ENCODE results near the gene KDM4B.

The KDM4B gene

DNA sequence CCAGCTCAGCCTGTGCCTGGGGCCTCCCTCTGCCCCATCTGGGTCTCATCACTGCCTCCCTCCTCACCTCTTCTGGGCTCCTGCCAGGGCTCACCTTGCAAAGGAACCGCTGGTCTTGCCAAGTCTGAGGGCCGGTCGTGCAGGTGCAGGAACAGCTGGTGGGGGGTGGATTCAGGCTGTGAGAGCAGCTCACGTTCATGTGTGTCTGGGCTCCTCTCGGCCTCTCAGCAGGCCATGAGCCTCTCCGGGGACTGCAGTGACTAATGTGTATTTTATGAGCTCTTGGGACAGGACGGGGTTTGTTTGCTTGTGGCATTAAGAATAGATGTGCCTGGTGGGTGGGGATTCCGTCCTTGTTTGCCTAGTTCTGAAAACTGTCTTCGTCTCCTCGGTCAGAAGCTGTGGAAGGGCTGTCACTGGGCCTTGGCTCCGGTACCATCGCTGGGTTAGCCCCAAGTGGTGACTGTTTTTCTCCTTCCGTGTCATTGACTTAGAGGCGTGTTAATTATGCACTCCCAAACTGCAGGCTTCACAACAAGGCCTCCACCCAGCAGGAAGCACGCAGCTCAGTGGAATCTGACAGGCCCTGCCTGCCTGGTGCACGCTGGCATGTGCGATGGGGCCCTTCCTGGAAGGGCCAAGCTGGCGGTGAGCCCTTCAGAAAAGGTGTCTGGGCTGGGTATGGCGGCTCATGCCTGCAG is 77.6 kb downstream of the KDM4B start:
- H3K36me3 ChIP-seq (ENCODE audit: insufficient read depth, low read length) = no peaks in the 10 kb centered on the region
- H3K9ac ChIP-seq (ENCODE audit: low read depth, low read length) = no peak overlapping the region
- H3K9me3 ChIP-seq (ENCODE audit: control insufficient read depth, insufficient read depth, low read length) = no peaks in the 10 kb centered on the region
- H3K4me1 ChIP-seq (ENCODE audit: insufficient read depth, low read length) = peaks cover 6% of the 10 kb centered on the region; the same call in 1 of the 2 replicates

DNA sequence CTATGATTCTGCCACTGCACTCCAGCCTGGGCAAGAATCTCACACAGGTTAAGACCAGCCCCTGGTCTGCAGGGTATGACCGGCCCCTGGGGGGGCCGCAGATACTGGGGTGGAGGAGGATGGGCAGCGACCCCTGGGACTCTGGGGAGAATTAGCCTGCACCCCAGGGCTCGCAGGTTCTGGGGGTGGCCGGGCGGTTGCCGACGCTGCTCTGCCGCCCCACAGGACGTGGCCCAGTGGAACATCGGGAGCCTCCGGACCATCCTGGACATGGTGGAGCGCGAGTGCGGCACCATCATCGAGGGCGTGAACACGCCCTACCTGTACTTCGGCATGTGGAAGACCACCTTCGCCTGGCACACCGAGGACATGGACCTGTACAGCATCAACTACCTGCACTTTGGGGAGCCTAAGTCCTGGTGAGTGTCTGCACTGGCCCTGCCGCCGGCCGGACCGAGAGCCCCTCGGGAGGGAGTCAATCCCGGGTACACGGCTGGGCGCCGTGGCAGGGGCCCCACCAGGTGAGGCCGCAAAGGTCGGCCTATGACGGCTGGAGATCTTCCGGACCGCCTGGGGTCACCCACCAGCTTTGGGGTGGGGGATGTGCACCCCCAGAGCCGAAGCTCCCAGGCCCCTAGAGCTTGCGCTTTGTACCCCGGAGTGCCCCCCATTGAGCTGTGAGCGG is 78.5 kb downstream of the KDM4B start:
- no peak overlapping the region for H3K9ac ChIP-seq (ENCODE audit: low read depth, low read length)
- no peaks in the 10 kb centered on the region for H3K9me3 ChIP-seq (ENCODE audit: control insufficient read depth, insufficient read depth, low read length)
- no peaks in the 10 kb centered on the region for H3K36me3 ChIP-seq (ENCODE audit: insufficient read depth, low read length)
- peaks cover 6% of the 10 kb centered on the region; the same call in 1 of the 2 replicates for H3K4me1 ChIP-seq (ENCODE audit: insufficient read depth, low read length)

DNA sequence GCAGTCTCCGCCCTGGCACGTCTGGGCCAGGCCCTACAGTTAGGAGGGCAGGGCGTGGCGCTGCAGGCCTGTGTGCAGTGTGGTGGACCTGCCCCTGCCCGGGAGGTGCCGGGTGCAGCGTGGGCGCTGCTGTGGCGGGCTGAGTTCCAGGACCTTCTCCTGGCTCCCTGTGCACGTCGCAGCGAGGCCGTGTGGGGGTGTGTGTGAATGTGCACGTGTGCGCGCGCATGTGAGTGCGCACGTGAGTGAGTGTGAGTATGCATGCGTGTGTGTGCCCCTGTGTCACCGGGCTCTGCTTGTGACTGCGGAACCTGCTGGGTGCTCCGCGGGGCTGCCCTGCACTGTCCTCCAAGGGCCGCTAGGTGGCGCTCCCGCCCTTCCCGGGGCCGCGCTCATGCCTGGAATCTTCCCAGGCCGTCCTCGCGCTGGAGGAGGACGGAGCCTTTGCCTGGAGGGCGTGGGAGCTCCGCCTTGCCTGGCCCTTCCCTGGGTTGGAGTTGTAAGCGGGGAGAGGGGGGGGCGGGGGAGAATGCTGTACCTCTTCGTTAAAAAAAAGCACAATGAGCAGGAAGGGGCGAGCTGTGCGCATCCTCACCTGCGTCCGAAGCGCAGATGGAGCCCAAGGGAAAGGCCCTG is 79.3 kb downstream of the KDM4B start:
- Histone ChIP-seq H3K9me3 (ENCODE audit: control insufficient read depth, insufficient read depth, low read length) (no peaks in the 10 kb centered on the region), H3K36me3 (ENCODE audit: insufficient read depth, low read length) (no peaks in the 10 kb centered on the region), H3K4me1 (ENCODE audit: insufficient read depth, low read length) (peaks cover 6% of the 10 kb centered on the region; the same call in 1 of the 2 replicates), H3K9ac (ENCODE audit: low read depth, low read length) (peak overlapping the region; percentile 16; the same call in 1 of the 2 replicates)

DNA sequence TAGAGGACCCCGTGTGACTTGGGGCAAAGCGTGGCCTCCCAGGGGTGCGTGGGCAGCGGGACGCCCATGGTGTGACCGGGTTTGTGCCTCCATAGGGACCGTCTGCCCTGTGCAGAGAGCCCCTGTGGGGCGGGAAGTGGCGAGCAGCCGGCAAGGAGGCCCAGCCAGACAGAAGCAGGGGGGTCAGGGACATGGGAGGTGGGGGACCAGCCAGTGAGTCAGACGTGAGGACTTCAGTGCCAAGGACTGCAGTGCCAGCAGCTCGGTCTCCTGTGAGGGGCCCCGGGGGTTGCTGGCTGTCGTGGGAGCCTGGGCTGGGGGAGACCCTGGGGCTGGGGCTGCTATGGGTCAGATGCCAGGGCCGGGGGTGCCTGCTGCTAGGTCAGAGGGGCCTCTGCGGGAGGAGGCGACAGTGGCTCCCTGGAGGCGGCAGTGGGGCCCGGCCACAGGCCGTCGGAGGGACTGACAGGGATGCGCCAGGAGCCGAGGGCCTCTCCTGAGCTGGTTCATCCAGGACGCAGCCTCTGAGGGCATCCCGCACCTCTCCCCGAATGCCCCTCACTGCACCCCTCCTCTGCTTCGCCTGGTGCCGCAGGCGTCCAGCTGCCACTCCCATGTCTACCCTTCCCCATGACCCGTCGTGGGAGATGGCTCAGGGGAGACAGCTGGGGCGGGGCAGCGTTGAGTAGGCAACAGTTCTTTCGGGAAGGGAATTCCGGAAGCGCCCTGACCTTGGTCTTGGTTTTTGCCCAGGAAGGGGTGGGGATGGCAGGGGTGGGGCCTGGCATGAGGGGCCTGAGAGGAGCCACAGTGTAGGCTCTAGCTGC is 80.0 kb downstream of the KDM4B start:
- no peaks in the 10 kb centered on the region for H3K9me3 ChIP-seq (ENCODE audit: control insufficient read depth, insufficient read depth, low read length)
- H3K4me1 ChIP-seq (ENCODE audit: insufficient read depth, low read length) = peaks cover 6% of the 10 kb centered on the region; the same call in 1 of the 2 replicates
- no peaks in the 10 kb centered on the region for H3K36me3 ChIP-seq (ENCODE audit: insufficient read depth, low read length)
- H3K9ac ChIP-seq (ENCODE audit: low read depth, low read length) = peak overlapping the region; percentile 16; the same call in 1 of the 2 replicates

DNA sequence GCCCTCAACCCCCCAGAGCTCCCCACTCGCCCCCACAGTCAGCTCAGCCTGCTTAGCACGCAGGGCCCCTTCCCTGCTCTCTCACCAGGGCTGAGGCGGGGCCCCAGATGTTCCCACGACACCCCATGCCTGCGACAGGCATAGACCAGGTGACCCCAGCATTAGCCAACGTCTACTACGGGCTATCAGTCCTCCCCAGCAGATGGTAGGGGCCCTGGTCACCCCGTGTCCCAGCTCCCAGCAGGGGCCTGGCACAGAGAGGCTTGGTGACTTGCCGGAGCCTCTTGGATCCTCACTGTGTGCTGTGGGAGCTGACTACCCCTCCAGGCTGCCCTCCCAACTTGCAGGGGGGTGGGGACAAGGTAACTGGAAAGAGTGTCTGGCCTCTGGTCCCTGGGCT is 80.6 kb downstream of the KDM4B start:
- H3K36me3 ChIP-seq (ENCODE audit: insufficient read depth, low read length) = no peaks in the 10 kb centered on the region
- peaks cover 6% of the 10 kb centered on the region; the same call in 1 of the 2 replicates for H3K4me1 ChIP-seq (ENCODE audit: insufficient read depth, low read length)
- H3K9ac ChIP-seq (ENCODE audit: low read depth, low read length) = no peak overlapping the region

DNA sequence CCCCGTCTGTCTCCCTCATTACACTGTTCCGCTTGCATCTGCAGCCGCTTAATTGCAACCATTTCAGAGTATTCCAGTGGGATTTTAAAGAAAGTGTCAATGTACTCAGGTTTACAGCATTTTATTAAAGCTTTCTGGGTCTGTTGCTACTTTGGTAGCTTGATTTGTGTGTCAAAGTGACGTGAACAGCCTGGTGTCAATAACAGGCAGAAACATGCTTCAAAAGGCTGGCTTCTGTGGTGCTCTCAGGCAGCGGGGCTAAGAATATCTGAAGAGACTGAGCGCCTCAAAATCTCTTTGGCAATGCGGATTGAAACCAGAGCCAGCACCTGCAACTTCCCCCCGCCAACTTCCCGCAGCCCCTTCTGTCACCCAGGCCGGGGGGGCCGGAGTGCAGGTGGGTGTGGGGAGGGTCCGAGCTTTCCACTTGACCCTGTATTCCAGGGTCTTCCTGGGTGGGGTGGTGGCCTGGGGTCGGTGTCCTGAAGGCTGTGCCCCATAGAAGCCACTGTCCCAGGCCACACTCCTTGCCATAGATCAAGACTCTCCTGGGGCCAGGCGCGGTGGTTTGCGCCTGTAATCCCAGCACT is 81.2 kb downstream of the KDM4B start:
- no peaks in the 10 kb centered on the region for H3K36me3 ChIP-seq (ENCODE audit: insufficient read depth, low read length)
- no peak overlapping the region for H3K9ac ChIP-seq (ENCODE audit: low read depth, low read length)

More for the DNA sequence above, 80.6 kb downstream of the KDM4B start:
- H3K9me3 ChIP-seq (ENCODE audit: control insufficient read depth, insufficient read depth, low read length) = no peaks in the 10 kb centered on the region

DNA sequence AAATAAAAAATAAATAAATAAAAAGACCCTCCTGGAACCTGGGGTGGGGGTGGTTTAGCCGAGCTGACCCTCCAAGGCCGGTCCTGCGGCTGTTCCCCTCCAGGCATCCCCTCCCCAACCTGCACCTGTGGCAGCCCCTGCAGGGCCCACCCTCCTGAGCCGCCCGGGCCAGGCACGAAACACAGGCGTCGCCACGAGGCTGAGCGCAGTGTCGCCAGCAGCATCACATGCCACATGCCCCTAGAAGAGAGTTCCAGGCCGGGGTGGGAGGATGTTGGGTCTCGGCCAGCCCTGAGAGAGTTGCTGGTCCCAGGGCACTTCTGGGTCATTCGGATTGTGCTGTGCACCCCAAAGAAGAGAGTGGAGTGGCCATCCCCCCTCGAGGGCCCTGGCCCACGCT is 82.0 kb downstream of the KDM4B start:
- peaks cover 6% of the 10 kb centered on the region; the same call in 1 of the 2 replicates for H3K4me1 ChIP-seq (ENCODE audit: insufficient read depth, low read length)
- no peak overlapping the region for H3K9ac ChIP-seq (ENCODE audit: low read depth, low read length)
- H3K36me3 ChIP-seq (ENCODE audit: insufficient read depth, low read length) = no peaks in the 10 kb centered on the region
- no peaks in the 10 kb centered on the region for H3K9me3 ChIP-seq (ENCODE audit: control insufficient read depth, insufficient read depth, low read length)

More for the DNA sequence above, 81.2 kb downstream of the KDM4B start:
- Histone ChIP-seq H3K4me1 (ENCODE audit: insufficient read depth, low read length) (peaks cover 6% of the 10 kb centered on the region; the same call in 1 of the 2 replicates), H3K9me3 (ENCODE audit: control insufficient read depth, insufficient read depth, low read length) (no peaks in the 10 kb centered on the region)

DNA sequence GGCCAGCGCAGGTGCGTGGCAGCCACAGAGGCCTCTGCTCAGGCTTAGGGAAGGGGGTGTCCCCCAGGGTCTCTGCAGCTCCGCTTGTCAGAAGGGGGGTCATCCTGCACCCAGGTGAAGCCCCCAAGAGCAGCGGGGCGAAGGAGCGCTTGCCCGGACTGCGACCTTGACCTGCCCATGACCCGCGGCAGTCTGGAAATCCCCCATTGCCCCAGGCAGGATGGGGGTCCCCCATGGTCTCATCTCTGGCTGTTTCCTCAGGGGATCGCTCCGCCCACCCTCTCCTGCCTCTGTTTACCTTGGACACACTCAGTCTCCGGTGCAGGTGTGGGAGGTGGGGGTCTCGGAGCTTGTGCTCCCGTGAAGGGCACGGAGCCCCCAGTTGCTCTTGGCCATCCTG is 82.7 kb downstream of the KDM4B start:
- no peak overlapping the region for H3K9ac ChIP-seq (ENCODE audit: low read depth, low read length)
- H3K36me3 ChIP-seq (ENCODE audit: insufficient read depth, low read length) = no peaks in the 10 kb centered on the region
- peaks cover 6% of the 10 kb centered on the region; the same call in 1 of the 2 replicates for H3K4me1 ChIP-seq (ENCODE audit: insufficient read depth, low read length)
- H3K9me3 ChIP-seq (ENCODE audit: control insufficient read depth, insufficient read depth, low read length) = no peaks in the 10 kb centered on the region

DNA sequence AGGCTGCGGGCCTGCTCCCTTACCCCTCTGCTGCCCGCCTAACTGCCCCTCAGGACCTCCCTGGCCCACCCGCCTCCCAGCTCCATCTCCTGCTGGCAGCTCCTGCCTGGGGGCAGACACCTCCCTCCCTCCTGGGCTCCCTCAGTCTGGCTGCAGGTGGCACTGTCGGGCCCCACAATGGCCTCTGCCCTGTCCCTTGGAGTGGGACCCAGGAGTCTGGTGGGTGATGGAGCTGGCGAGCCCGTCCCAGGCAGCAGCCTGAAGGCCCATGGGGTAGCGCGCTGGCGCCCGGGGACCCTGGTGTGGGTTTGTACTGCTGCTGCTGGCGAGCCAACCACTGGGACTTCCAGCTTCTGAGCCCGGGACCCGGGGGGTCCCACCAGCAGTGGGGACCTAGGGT is 83.6 kb downstream of the KDM4B start:
- no peaks in the 10 kb centered on the region; the same call in 1 of the 2 replicates for H3K36me3 ChIP-seq (ENCODE audit: insufficient read depth, low read length)
- no peaks in the 10 kb centered on the region for H3K9me3 ChIP-seq (ENCODE audit: control insufficient read depth, insufficient read depth, low read length)
- H3K4me1 ChIP-seq (ENCODE audit: insufficient read depth, low read length) = peaks cover 6% of the 10 kb centered on the region; the same call in 1 of the 2 replicates
- no peak overlapping the region for H3K9ac ChIP-seq (ENCODE audit: low read depth, low read length)

DNA sequence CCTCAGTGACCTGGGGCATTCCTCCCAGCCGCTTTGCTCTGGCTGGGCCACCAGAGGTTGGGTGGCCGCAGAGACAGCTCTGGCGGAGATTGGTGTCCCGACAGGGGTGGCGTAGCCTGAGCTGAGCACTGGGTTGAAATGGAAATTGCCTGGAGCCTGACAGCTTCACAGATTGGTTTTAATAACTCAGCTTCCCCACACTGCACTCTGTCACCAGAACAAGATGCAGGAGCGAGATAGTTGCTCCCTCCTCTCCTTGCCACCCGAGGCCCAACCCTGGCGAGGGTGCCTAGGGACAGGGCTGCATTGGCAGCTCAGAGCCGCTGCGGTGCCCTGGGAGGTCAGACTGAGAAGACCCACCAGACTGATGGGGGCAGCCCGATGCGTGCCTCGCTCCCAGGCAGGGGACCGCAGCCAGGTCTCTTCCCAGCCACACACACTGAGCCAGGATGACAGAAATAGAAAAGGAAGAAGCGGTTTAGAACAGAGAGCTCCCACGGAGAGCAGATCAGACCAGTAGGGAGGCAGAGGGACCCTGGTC is 84.1 kb downstream of the KDM4B start:
- Histone ChIP-seq H3K9me3 (ENCODE audit: control insufficient read depth, insufficient read depth, low read length) (no peaks in the 10 kb centered on the region), H3K4me1 (ENCODE audit: insufficient read depth, low read length) (peaks cover 6% of the 10 kb centered on the region; the same call in 1 of the 2 replicates), H3K9ac (ENCODE audit: low read depth, low read length) (no peak overlapping the region), H3K36me3 (ENCODE audit: insufficient read depth, low read length) (no peaks in the 10 kb centered on the region; the same call in 1 of the 2 replicates)

DNA sequence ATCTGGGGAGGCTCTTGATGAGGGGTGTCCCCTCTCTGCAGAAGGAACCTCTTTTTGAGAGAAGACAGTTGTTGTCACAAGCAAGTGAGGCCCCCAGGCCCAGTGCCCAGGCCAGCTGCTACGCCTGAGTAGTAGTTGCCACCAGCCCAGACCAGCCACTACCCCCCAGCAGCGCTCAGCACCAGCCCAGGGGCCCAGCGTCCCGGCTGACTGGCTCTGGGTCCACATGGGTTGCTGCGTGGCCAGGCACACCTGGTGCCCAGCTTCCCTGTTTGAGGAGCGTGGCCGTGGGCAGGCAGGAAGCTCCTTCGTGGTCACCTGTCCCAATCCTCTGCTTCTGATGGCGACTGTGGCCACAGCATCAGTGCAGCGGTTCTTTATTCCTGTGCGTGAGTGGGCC is 84.7 kb downstream of the KDM4B start:
- Histone ChIP-seq H3K36me3 (ENCODE audit: insufficient read depth, low read length) (no peaks in the 10 kb centered on the region; the same call in 1 of the 2 replicates), H3K4me1 (ENCODE audit: insufficient read depth, low read length) (peaks cover 4% of the 10 kb centered on the region; the same call in 1 of the 2 replicates), H3K9ac (ENCODE audit: low read depth, low read length) (no peak overlapping the region), H3K9me3 (ENCODE audit: control insufficient read depth, insufficient read depth, low read length) (no peaks in the 10 kb centered on the region)

DNA sequence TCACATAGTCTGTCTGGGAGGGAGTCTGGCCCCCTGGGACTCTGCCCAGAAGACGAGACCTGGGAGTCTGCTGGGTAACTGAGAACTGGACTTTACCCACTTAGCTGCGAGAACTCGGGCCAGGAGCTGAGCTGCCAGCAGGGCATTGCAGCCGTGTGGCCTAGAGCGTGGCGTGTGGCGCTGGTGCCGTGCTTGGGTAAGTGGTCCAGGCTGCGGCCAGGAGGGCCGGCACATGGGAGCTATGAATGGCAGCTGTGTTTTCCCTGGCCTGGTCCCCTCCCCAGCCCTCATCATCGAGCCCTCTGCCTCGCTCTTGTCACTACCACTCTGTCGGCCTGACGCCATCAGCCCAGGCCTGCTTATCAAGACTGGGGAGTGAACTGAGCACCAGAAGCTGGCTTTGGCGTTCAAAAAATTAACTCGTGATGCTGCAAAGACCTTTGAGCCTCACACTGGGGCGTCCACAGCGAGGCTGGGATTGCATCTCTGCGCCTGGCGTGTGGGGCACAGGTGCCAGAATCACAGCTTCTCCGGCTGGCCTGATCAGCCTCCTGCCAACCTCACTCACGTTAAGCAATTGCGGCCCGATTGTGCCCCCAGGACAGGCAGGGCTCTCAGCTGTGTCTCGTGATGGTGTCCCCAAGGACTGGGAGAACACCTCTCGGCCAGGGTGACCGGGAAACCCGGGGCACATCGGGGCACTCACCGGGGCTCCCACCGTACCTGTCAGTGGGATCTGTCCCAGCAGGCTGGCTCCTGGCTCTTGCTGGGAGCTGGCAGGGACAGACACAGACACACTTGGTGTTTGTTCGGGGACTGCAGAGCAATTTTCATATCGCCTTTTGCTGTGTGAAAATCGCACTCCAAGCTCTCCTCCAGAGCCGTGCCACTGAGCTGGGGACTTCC is 85.9 kb downstream of the KDM4B start:
- H3K36me3 ChIP-seq (ENCODE audit: insufficient read depth, low read length) = no peaks in the 10 kb centered on the region; the same call in 1 of the 2 replicates
- no peak overlapping the region for H3K9ac ChIP-seq (ENCODE audit: low read depth, low read length)
- H3K4me1 ChIP-seq (ENCODE audit: insufficient read depth, low read length) = no peaks in the 10 kb centered on the region
- no peaks in the 10 kb centered on the region for H3K9me3 ChIP-seq (ENCODE audit: control insufficient read depth, insufficient read depth, low read length)

DNA sequence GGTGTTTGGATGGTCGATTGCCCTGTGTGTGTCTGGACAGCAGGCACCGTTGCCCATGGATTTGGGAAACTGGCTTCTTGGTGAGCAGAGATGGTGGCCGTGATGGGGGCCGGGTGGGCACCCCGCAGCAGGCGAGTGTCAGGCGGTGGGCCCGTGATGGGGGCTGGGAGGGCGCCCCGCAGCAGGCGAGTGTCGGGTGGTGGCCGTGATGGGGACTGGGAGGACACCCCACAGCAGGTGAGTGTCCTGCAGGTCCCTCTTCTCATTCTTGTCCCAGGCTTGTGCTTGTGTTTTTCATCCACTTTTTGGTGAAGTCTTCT is 86.5 kb downstream of the KDM4B start:
- Histone ChIP-seq H3K9me3 (ENCODE audit: control insufficient read depth, insufficient read depth, low read length) (no peaks in the 10 kb centered on the region), H3K9ac (ENCODE audit: low read depth, low read length) (no peak overlapping the region), H3K36me3 (ENCODE audit: insufficient read depth, low read length) (no peaks in the 10 kb centered on the region; the same call in 1 of the 2 replicates), H3K4me1 (ENCODE audit: insufficient read depth, low read length) (no peaks in the 10 kb centered on the region)

All from ES-I3 (cell line).